WTC11 (cell line): ENCODE results near the gene SDK2.

Experiments
- CREB1 ChIP-seq: sonication (generic); formaldehyde crosslinking; IDR thresholded peaks from 2 replicates; pipeline ENCODE4 v1.8.0; 2023; ENCODE audit warnings: mild to moderate bottlenecking, missing genetic modification reagents
- ESRRA ChIP-seq: sonication (generic); formaldehyde crosslinking; IDR thresholded peaks from 2 replicates; pipeline ENCODE4 v1.8.1; 2022; ENCODE audit warnings: mild to moderate bottlenecking, missing genetic modification reagents, borderline replicate concordance
- GRHL2 ChIP-seq: fragments of 250-450 bp; sonication (Bioruptor Pico); IDR thresholded peaks from 2 replicates; pipeline ENCODE4 v1.8.0; 2022; ENCODE audit warnings: mild to moderate bottlenecking, moderate library complexity; ENCODE audit not compliant: insufficient replicate concordance, severe bottlenecking
- OVOL2 ChIP-seq: fragments of 250-450 bp; sonication (Bioruptor Pico); IDR thresholded peaks from 2 replicates; pipeline ENCODE4 v1.9.0; 2021; ENCODE audit warnings: mild to moderate bottlenecking, borderline replicate concordance
- RORB ChIP-seq: fragments of 250-450 bp; sonication (Bioruptor Pico); IDR thresholded peaks from 2 replicates; pipeline ENCODE4 v1.9.0; 2021; ENCODE audit warnings: mild to moderate bottlenecking
- TP53 ChIP-seq: sonication (generic); formaldehyde crosslinking; IDR thresholded peaks from 2 replicates; pipeline ENCODE4 v1.8.1; 2023; ENCODE audit warnings: mild to moderate bottlenecking, missing genetic modification reagents
- ZNF232 ChIP-seq: sonication (generic); formaldehyde crosslinking; IDR thresholded peaks from 2 replicates; pipeline ENCODE4 v1.8.0; 2022; ENCODE audit warnings: mild to moderate bottlenecking, missing genetic modification reagents
- ZNF423 ChIP-seq: fragments of 250-450 bp; sonication (Bioruptor Pico); IDR thresholded peaks from 2 replicates; pipeline ENCODE4 v2.1.2; 2022; ENCODE audit warnings: mild to moderate bottlenecking, moderate library complexity
- TF ChIP-seq, protein P1 (sequence below): fragments of 200-600 bp; IDR thresholded peaks from 2 replicates; pipeline ENCODE4 v1.8.0; 2022; ENCODE audit warnings: antibody characterized with exemption
- TF ChIP-seq, protein P2 (sequence below): sonication (generic); formaldehyde crosslinking; IDR thresholded peaks from 2 replicates; pipeline ENCODE4 v1.8.1; 2022; ENCODE audit warnings: low read depth, missing genetic modification reagents, borderline replicate concordance
- TF ChIP-seq, protein P3 (sequence below): sonication (generic); formaldehyde crosslinking; conservative IDR thresholded peaks from 2 replicates; pipeline ENCODE4 v1.8.1; 2022; ENCODE audit warnings: mild to moderate bottlenecking, missing genetic modification reagents
- TF ChIP-seq, protein P4 (sequence below): fragments of 250-450 bp; sonication (Bioruptor Pico); conservative IDR thresholded peaks from 2 replicates; pipeline ENCODE4 v1.9.0; 2021; ENCODE audit warnings: mild to moderate bottlenecking
- TF ChIP-seq, protein P5 (sequence below): fragments of 250-450 bp; sonication (Bioruptor Pico); IDR thresholded peaks from 2 replicates; pipeline ENCODE4 v1.8.0; 2021; ENCODE audit warnings: mild to moderate bottlenecking
- TF ChIP-seq, protein P6 (sequence below): sonication (generic); formaldehyde crosslinking; IDR thresholded peaks from 2 replicates; pipeline ENCODE4 v1.8.1; 2022; ENCODE audit warnings: mild to moderate bottlenecking, missing genetic modification reagents, moderate library complexity, borderline replicate concordance

DNA sequence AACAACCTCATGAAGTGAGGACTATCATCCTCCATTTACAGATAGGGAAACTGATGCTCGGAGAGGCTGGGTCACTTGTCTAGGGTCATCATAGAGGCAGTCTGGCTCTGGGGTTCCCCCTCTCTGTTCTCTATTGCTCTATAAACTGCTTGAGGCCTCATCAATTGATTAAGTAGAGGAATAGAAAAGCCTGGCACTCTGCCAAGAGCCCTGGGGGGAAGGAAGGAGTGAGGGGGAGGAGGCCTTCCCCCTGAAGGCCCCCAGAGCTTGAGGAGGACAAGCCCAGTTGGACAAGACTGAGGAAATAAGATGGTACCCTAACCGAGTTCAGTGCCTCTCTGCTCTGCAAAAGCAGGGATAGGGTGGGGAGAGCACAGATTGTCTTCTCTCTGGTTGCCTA lies 21.0 kb downstream of the SDK2 start:
- TF ChIP-seq OVOL2 (CRISPR knock-in tag) = no peak
- no peak for TF ChIP-seq CREB1 (CRISPR knock-in tag)
- TF ChIP-seq, protein P1, sequence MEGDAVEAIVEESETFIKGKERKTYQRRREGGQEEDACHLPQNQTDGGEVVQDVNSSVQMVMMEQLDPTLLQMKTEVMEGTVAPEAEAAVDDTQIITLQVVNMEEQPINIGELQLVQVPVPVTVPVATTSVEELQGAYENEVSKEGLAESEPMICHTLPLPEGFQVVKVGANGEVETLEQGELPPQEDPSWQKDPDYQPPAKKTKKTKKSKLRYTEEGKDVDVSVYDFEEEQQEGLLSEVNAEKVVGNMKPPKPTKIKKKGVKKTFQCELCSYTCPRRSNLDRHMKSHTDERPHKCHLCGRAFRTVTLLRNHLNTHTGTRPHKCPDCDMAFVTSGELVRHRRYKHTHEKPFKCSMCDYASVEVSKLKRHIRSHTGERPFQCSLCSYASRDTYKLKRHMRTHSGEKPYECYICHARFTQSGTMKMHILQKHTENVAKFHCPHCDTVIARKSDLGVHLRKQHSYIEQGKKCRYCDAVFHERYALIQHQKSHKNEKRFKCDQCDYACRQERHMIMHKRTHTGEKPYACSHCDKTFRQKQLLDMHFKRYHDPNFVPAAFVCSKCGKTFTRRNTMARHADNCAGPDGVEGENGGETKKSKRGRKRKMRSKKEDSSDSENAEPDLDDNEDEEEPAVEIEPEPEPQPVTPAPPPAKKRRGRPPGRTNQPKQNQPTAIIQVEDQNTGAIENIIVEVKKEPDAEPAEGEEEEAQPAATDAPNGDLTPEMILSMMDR = no peak
- TF ChIP-seq RORB (CRISPR knock-in tag) = no peak
- TF ChIP-seq, protein P2, sequence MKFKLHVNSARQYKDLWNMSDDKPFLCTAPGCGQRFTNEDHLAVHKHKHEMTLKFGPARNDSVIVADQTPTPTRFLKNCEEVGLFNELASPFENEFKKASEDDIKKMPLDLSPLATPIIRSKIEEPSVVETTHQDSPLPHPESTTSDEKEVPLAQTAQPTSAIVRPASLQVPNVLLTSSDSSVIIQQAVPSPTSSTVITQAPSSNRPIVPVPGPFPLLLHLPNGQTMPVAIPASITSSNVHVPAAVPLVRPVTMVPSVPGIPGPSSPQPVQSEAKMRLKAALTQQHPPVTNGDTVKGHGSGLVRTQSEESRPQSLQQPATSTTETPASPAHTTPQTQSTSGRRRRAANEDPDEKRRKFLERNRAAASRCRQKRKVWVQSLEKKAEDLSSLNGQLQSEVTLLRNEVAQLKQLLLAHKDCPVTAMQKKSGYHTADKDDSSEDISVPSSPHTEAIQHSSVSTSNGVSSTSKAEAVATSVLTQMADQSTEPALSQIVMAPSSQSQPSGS (CRISPR knock-in tag) = no peak
- TF ChIP-seq, protein P3, sequence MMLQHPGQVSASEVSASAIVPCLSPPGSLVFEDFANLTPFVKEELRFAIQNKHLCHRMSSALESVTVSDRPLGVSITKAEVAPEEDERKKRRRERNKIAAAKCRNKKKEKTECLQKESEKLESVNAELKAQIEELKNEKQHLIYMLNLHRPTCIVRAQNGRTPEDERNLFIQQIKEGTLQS (CRISPR knock-in tag) = no peak
- no peak for TF ChIP-seq ZNF423 (CRISPR knock-in tag)
- no peak for TF ChIP-seq ZNF232 (CRISPR knock-in tag)
- TF ChIP-seq, protein P4, sequence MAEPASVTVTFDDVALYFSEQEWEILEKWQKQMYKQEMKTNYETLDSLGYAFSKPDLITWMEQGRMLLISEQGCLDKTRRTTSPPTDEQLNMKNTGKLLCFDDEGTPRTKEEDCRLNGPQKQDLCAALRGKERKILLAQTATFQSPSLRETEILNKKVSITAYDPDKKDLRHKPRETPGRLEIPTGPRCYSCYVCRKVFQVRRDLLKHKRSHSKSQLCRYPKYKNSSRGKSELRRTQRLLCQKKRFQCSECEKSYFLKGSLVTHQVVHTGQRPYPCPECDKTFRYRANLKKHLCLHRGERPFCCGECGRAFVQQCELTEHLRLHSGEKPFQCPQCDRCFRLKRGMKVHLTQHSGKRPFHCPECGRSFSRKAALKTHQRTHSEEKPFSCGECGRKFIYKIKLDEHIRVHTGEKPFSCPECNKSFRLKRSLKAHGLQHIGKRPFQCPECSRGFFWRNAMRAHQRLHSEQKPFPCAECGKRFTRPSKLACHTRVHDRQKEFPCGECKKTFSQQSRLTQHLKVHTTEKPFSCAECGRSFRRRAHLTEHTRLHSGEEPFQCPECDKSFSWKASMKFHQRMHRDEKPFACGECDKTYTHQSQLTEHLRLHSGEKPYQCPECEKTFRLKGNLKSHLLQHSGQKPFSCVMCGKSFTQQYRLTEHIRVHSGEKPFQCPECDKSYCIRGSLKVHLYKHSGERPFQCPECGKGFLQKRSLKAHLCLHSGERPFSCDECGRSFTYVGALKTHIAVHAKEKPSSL (CRISPR knock-in tag) = no peak
- TF ChIP-seq GRHL2 (CRISPR knock-in tag) = no peak
- TF ChIP-seq, protein P5, sequence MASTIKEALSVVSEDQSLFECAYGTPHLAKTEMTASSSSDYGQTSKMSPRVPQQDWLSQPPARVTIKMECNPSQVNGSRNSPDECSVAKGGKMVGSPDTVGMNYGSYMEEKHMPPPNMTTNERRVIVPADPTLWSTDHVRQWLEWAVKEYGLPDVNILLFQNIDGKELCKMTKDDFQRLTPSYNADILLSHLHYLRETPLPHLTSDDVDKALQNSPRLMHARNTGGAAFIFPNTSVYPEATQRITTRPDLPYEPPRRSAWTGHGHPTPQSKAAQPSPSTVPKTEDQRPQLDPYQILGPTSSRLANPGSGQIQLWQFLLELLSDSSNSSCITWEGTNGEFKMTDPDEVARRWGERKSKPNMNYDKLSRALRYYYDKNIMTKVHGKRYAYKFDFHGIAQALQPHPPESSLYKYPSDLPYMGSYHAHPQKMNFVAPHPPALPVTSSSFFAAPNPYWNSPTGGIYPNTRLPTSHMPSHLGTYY (CRISPR knock-in tag) = no peak
- no peak for TF ChIP-seq TP53 (CRISPR knock-in tag)
- TF ChIP-seq, protein P6, sequence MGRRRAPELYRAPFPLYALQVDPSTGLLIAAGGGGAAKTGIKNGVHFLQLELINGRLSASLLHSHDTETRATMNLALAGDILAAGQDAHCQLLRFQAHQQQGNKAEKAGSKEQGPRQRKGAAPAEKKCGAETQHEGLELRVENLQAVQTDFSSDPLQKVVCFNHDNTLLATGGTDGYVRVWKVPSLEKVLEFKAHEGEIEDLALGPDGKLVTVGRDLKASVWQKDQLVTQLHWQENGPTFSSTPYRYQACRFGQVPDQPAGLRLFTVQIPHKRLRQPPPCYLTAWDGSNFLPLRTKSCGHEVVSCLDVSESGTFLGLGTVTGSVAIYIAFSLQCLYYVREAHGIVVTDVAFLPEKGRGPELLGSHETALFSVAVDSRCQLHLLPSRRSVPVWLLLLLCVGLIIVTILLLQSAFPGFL (CRISPR knock-in tag) = no peak
- TF ChIP-seq ESRRA (CRISPR knock-in tag) = no peak
